Colonic mucosa (tissue), 4 donors: ENCODE measurements around the gene IDUA. TPM values are rescaled to one million over a fixed set of nuclear protein-coding genes. Genes with fewer than 3 reads are reported as not detected.

Source experiments
- DNase-seq: peaks from one replicate; pipeline ENCODE4 v3.0.0-alpha.2; 2020
- H3K27ac ChIP-seq: fragments of 200-600 bp; one replicate; pipeline ENCODE4 v1.8.0; 2021
- H3K27me3 ChIP-seq: fragments of 200-600 bp; one replicate; pipeline ENCODE4 v1.8.0; 2021
- H3K36me3 ChIP-seq: fragments of 200-600 bp; one replicate; pipeline ENCODE4 v1.8.0; 2021
- H3K4me1 ChIP-seq: fragments of 200-600 bp; one replicate; pipeline ENCODE4 v1.8.0; 2021; ENCODE audit warnings: mild to moderate bottlenecking
- H3K4me3 ChIP-seq: fragments of 200-600 bp; one replicate; pipeline ENCODE4 v1.8.0; 2021
- H3K9ac ChIP-seq, 2 donors: one replicate each; pipeline ENCODE4 v1.7.0; 2013; ENCODE audit warnings: control low read depth in 2 of 2, low read depth in 2 of 2, low read length in 2 of 2
- H3K9me3 ChIP-seq: fragments of 200-600 bp; one replicate; pipeline ENCODE4 v1.8.0; 2021
- intact Hi-C: fragments of 100-400 bp; cut with DNase I; formaldehyde crosslinking; loops from one replicate; pipeline ENCODE4 v1.14.1; 2022
- total RNA-seq, 2 donors: library from RNA; stranded (reverse); fragmentation: NEBNext Ultra II Directional in 1 of 2; extraction: Animal tissue kit (Norgen Biotek cat#: 25700) in 1 of 2; gene quantifications; one replicate each; pipeline ENCODE4 v1.2.1, GENCODE V29; 2021
- TF ChIP-seq, protein P1 (sequence below): fragments of 200-600 bp; IDR thresholded peaks from one replicate; pipeline ENCODE4 v1.8.0; 2022; ENCODE audit warnings: antibody characterized with exemption, mild to moderate bottlenecking
- donor health status: healthy.
- donor health status: DM: no; HTN: no; CAD: no.
- donor health status: DM: no; HTN: no; CAD: no.

IDUA gene
- total RNA-seq, 2 donors from 2014 or later, result 18.8 to 22.4 TPM

- Histone ChIP-seq H3K4me1 (peaks cover 7% of the 10 kb centered on the region), H3K27ac (no peak overlapping the region), H3K9me3 (no peaks in the 10 kb centered on the region), H3K27me3 (peaks cover under 1% of the 10 kb centered on the region), H3K36me3 (no peaks in the 10 kb centered on the region), H3K9ac (no peak overlapping the region), H3K4me3 (no peak overlapping the region)
- TF ChIP-seq, protein P1, sequence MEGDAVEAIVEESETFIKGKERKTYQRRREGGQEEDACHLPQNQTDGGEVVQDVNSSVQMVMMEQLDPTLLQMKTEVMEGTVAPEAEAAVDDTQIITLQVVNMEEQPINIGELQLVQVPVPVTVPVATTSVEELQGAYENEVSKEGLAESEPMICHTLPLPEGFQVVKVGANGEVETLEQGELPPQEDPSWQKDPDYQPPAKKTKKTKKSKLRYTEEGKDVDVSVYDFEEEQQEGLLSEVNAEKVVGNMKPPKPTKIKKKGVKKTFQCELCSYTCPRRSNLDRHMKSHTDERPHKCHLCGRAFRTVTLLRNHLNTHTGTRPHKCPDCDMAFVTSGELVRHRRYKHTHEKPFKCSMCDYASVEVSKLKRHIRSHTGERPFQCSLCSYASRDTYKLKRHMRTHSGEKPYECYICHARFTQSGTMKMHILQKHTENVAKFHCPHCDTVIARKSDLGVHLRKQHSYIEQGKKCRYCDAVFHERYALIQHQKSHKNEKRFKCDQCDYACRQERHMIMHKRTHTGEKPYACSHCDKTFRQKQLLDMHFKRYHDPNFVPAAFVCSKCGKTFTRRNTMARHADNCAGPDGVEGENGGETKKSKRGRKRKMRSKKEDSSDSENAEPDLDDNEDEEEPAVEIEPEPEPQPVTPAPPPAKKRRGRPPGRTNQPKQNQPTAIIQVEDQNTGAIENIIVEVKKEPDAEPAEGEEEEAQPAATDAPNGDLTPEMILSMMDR, result no peak
- DNase-seq, result no peak
- intact Hi-C loops, result no loop called here
Observed at GRCh38 chr4:1013225-1014073, 26.6 kb downstream of the IDUA start.

GRCh38 chr4:1014291-1015167 is 27.7 kb downstream of the IDUA start:
- DNase-seq, result no peak
- no peaks in the 10 kb centered on the region for H3K27me3 ChIP-seq
- H3K4me3 ChIP-seq, result no peak overlapping the region
- peaks cover 7% of the 10 kb centered on the region for H3K4me1 ChIP-seq
- no peaks in the 10 kb centered on the region for H3K9me3 ChIP-seq
- intact Hi-C loops, result no loop called here
- H3K27ac ChIP-seq, result no peak overlapping the region
- TF ChIP-seq, protein P1, result no peak
- H3K36me3 ChIP-seq, result no peaks in the 10 kb centered on the region
- no peak overlapping the region for H3K9ac ChIP-seq

- Histone ChIP-seq H3K9ac (no peak overlapping the region), H3K36me3 (no peaks in the 10 kb centered on the region), H3K27ac (no peak overlapping the region), H3K4me3 (no peak overlapping the region), H3K9me3 (no peaks in the 10 kb centered on the region), H3K27me3 (no peaks in the 10 kb centered on the region), H3K4me1 (peaks cover 4% of the 10 kb centered on the region)
- intact Hi-C loops, result no loop called here
- TF ChIP-seq, protein P1, result no peak
- no peak for DNase-seq
Observed at GRCh38 chr4:1015179-1015578, 28.3 kb downstream of the IDUA start.

- Histone ChIP-seq H3K4me3 (no peak overlapping the region), H3K9me3 (no peaks in the 10 kb centered on the region), H3K27ac (no peak overlapping the region), H3K36me3 (no peaks in the 10 kb centered on the region), H3K4me1 (no peaks in the 10 kb centered on the region), H3K9ac (no peak overlapping the region), H3K27me3 (no peaks in the 10 kb centered on the region)
- TF ChIP-seq, protein P1, result no peak
- intact Hi-C loops, result no loop called here
- no peak for DNase-seq
Observed at GRCh38 chr4:1015746-1016145, 28.9 kb downstream of the IDUA start.

GRCh38 chr4:1017211-1017610 is 30.4 kb downstream of the IDUA start:
- DNase-seq, result no peak
- no peaks in the 10 kb centered on the region for H3K36me3 ChIP-seq
- no peak overlapping the region for H3K4me3 ChIP-seq
- intact Hi-C loops, result no loop called here
- no peaks in the 10 kb centered on the region for H3K27me3 ChIP-seq
- TF ChIP-seq, protein P1, result no peak
- peaks cover 3% of the 10 kb centered on the region for H3K4me1 ChIP-seq
- no peak overlapping the region for H3K9ac ChIP-seq
- H3K9me3 ChIP-seq, result no peaks in the 10 kb centered on the region
- H3K27ac ChIP-seq, result no peak overlapping the region
